ENCODE data around the gene HLA-B.

- no peak for TF ChIP-seq POLR2A (IDR thresholded peaks at IDR 0.05)
- TF ChIP-seq CTCF (IDR thresholded peaks at IDR 0.05), result no peak
- no peak for TF ChIP-seq POLR2AphosphoS5 (IDR thresholded peaks at IDR 0.05)
Measured at GRCh38 chr6:31386977-31387376, 30.0 kb upstream of the HLA-B start.

All from suprapubic skin (tissue), 4 donors.